Heart right ventricle (tissue), 16 donors: Measurements from ENCODE around the gene NAT16. TPM values are rescaled to one million over a fixed set of nuclear protein-coding genes. Genes with fewer than 3 reads are reported as not detected.
A peak's percentile ranks its signal among the peaks of the same experiment; 100 is the strongest.

ENCODE experiments used
- ATAC-seq, 8 donors: fragments of 200-7000 bp; cut with Tn5 transposase; one replicate each; pipeline ENCODE4 v1.9.1; 2020; ENCODE audit warnings: mild to moderate bottlenecking in 8 of 8, moderate library complexity in 8 of 8, moderate number of reproducible peaks in 1 of 8
- DNase-seq, 2 donors: peaks; one replicate each; pipeline ENCODE4 v3.0.0-alpha.2; 2020
- H3K27ac ChIP-seq, 10 donors: fragments of 200-600 bp; sonication (generic) in 2 of 10; one replicate each; pipeline versions ENCODE4 v1.5.0 to v1.8.0; 2020 to 2022; ENCODE audit warnings: mild to moderate bottlenecking in 3 of 10
- H3K27me3 ChIP-seq, 7 donors: fragments of 200-600 bp; one replicate each; pipeline ENCODE4 v1.8.0; 2021 to 2022; ENCODE audit warnings: mild to moderate bottlenecking in 2 of 7
- H3K36me3 ChIP-seq, 9 donors: fragments of 200-600 bp; sonication (generic) in 1 of 9; one replicate each; pipeline versions ENCODE4 v1.5.0 to v1.8.0; 2020 to 2022; ENCODE audit warnings: mild to moderate bottlenecking in 2 of 9
- H3K4me1 ChIP-seq, 9 donors: fragments of 200-600 bp; sonication (generic) in 1 of 9; one replicate each; pipeline versions ENCODE4 v1.5.0 to v1.8.0; 2020 to 2022; ENCODE audit warnings: mild to moderate bottlenecking in 4 of 9
- H3K4me3 ChIP-seq, 10 donors: fragments of 200-600 bp; sonication (generic) in 2 of 10; one replicate each; pipeline versions ENCODE4 v1.5.0 to v1.8.0; 2020 to 2022; ENCODE audit warnings: mild to moderate bottlenecking in 7 of 10, moderate library complexity in 2 of 10
- H3K9me3 ChIP-seq, 11 donors: fragments of 200-600 bp in 10 of 11; sonication (generic) in 2 of 11; one replicate each; pipeline versions ENCODE4 v1.5.0 to v1.8.0; 2013 to 2022; ENCODE audit warnings: mild to moderate bottlenecking in 2 of 11, control low read depth in 1 of 11, moderate library complexity in 1 of 11
- CTCF ChIP-seq, 9 donors: fragments of 200-600 bp; sonication (generic) in 2 of 9; IDR thresholded peaks; one replicate each; pipeline versions ENCODE4 v1.5.0 to v1.8.0; 2021 to 2022; ENCODE audit warnings: antibody characterized with exemption in 9 of 9, mild to moderate bottlenecking in 5 of 9, moderate library complexity in 1 of 9
- WGBS, 2 donors: extraction: QIAGEN DNeasy Blood & Tissue Kit; methylation state at CpG; one replicate each; pipeline ENCODE4 v1.1.7; 2013; ENCODE audit warnings: inconsistent platforms in 1 of 2; 5-methylcytosine and 5-hydroxymethylcytosine counted together
- intact Hi-C, 10 donors: fragments of 100-400 bp; cut with DNase I; formaldehyde crosslinking; loops; one replicate each; pipeline versions ENCODE4 v1.11.1 to v1.14.2; 2022
- polyA plus RNA-seq, 2 donors: library from polyadenylated mRNA; stranded (reverse); fragments of 200-250 nt; gene quantifications; one replicate each; pipeline ENCODE4 v1.2.3, GENCODE V29; 2013
- total RNA-seq, 10 donors: library from RNA; stranded (reverse); fragmentation: NEBNext Ultra II Directional in 3 of 10; extraction: Animal tissue kit (Norgen Biotek cat#: 25700) in 3 of 10; gene quantifications; one replicate each; pipeline versions ENCODE4 v1.2.1 to v1.2.4, GENCODE V29; 2021 to 2023
- donor health status: Arrhythmogenic right ventricular cardiomyopathy.
- donor health status: ischemic (EF 13 %, LVEDD 7.1; RV severe dilation, severe dysfunction).
- donor health status: healthy with polysubstance abuse.
- donor health status: DM: no; HTN: yes; CAD: no.
- donor health status: DM: no; HTN: no; CAD: no.
- donor health status: ischemic (EF 25% LVEDD 6.9; RV normal size, moderate dysfunction).
- donor health status: ischemic (EF 25% LVEDD 5.7; RV mildly dilated, moderate dysfunction).
- donor health status: healthy.
- donor health status: DM: yes; HTN: yes; CAD: no.
- donor health status: Ischemic cardiomyopathy.
- donor health status: ischemic (EF 35%, LVEDD 5.7; RV mildly dilated, moderate dysfunction).
- donor health status: nonischemic (EF 11% LVEDD 7.7; RV severe dilation, severe dysfunction).
- donor health status: DM: yes; HTN: yes; CAD: no.
- donor health status: PGD.
- donor health status: ischemic (EF 29% LVEDD 5.4; RV normal size, mild dysfunction).
- donor health status: nonischemic (EF 23%, LVEDD 6.1; RV moderate dilation, normal function).

The NAT16 gene
- total and polyA plus RNA-seq, 12 donors, result not detected

GRCh38 chr7:101173752-101174244 lies 6.3 kb downstream of the NAT16 start:
- intact Hi-C loops, result loop anchor here in 1 of 10 donors (10.0 kb wide), 1 partner anchor 111 kb away; no protein-coding TSS in a partner anchor
- no peak for TF ChIP-seq CTCF (IDR thresholded peaks at IDR 0.05)
- DNase-seq (no peak), ATAC-seq (peak in 1 of 8 donors; percentile 16)
- Histone ChIP-seq H3K4me3 (peak overlapping the region in 4 of 10 donors; percentile 6 to 24 (median 16)), H3K36me3 (no peaks in the 10 kb centered on the region), H3K4me1 (peaks cover 7 to 38% (median 21%) of the 10 kb centered on the region in 9 donors), H3K9me3 (no peaks in the 10 kb centered on the region), H3K27ac (no peak overlapping the region), H3K27me3 (peaks cover 44 to 100% (median 100%) of the 10 kb centered on the region in 7 donors)
- WGBS, 2 donors, result 5 to 7% methylated on average over 16 of the region's 16 CpGs

GRCh38 chr7:101172854-101173751 lies 7.0 kb downstream of the NAT16 start:
- Histone ChIP-seq H3K4me1 (peaks cover 7 to 38% (median 20%) of the 10 kb centered on the region in 9 donors), H3K27me3 (peaks cover 48 to 100% (median 100%) of the 10 kb centered on the region in 7 donors), H3K9me3 (no peaks in the 10 kb centered on the region), H3K36me3 (no peaks in the 10 kb centered on the region), H3K27ac (no peak overlapping the region), H3K4me3 (peak overlapping the region in 8 of 10 donors; percentile 3 to 28 (median 12))
- intact Hi-C loops, result loop anchor here in 1 of 10 donors (10.0 kb wide), 1 partner anchor 112 kb away; no protein-coding TSS in a partner anchor
- WGBS, 2 donors, result 1 to 2% methylated on average over 53 of the region's 53 CpGs
- TF ChIP-seq CTCF (IDR thresholded peaks at IDR 0.05), result no peak
- ATAC-seq, result peak in 7 of 8 donors; percentile 40 to 91 (median 85)
- DNase-seq, result peak; percentile 55 to 74

GRCh38 chr7:101172005-101172853 lies 7.9 kb downstream of the NAT16 start:
- no peak overlapping the region for H3K27ac ChIP-seq
- 1% methylated on average over 79 of the region's 79 CpGs for WGBS, 2 donors
- H3K4me3 ChIP-seq, result peak overlapping the region in 3 of 10 donors; percentile 2 to 20 (median 3)
- DNase-seq, result no peak
- H3K4me1 ChIP-seq, result peaks cover 7 to 38% (median 20%) of the 10 kb centered on the region in 9 donors
- TF ChIP-seq CTCF (IDR thresholded peaks at IDR 0.05), result peak in 1 of 9 donors; percentile 5
- no peaks in the 10 kb centered on the region for H3K36me3 ChIP-seq
- no peaks in the 10 kb centered on the region for H3K9me3 ChIP-seq
- peak in 1 of 8 donors; percentile 8 for ATAC-seq
- H3K27me3 ChIP-seq, result peaks cover 48 to 100% (median 100%) of the 10 kb centered on the region in 7 donors
- intact Hi-C loops, result loop anchor here in 1 of 10 donors (10.0 kb wide), 1 partner anchor 113 kb away; no protein-coding TSS in a partner anchor
